DOHH2 (cell line): ENCODE data around the gene SNX5.

Experiments used
- H3F3A ChIP-seq: fragments of 200-600 bp; sonication (generic), shearing (Covaris generic); 2 replicates; pipeline ENCODE4 v1.6.0; 2016; ENCODE audit warnings: antibody characterized with exemption, mild to moderate bottlenecking; ENCODE audit not compliant: control insufficient read depth, insufficient read depth
- H3K27ac ChIP-seq: fragments of 200-600 bp; sonication (generic); 2 replicates; pipeline ENCODE4 v1.5.1; 2014; ENCODE audit warnings: low read depth, mild to moderate bottlenecking, low read length, moderate library complexity
- H3K27me3 ChIP-seq: fragments of 200-600 bp; sonication (generic); 2 replicates; pipeline ENCODE4 v1.6.1; 2014; ENCODE audit warnings: mild to moderate bottlenecking, low read length, mixed read lengths; ENCODE audit not compliant: control insufficient read depth
- H3K36me3 ChIP-seq: fragments of 200-600 bp; sonication (generic); 2 replicates; pipeline ENCODE4 v1.6.1; 2014; ENCODE audit warnings: mild to moderate bottlenecking, low read length, moderate library complexity, mixed read lengths; ENCODE audit not compliant: control insufficient read depth
- H3K4me1 ChIP-seq: fragments of 200-600 bp; sonication (generic); 2 replicates; pipeline ENCODE4 v1.6.1; 2014; ENCODE audit warnings: mild to moderate bottlenecking, low read length, mixed read lengths; ENCODE audit not compliant: control insufficient read depth
- H3K4me2 ChIP-seq: fragments of 200-600 bp; sonication (generic); 2 replicates; pipeline ENCODE4 v1.6.0; 2014; ENCODE audit warnings: mild to moderate bottlenecking, low read length, moderate library complexity
- H3K4me3 ChIP-seq: fragments of 200-600 bp; sonication (generic); 2 replicates; pipeline ENCODE4 v1.5.1; 2014; ENCODE audit warnings: mild to moderate bottlenecking, low read length, mixed read lengths
- H3K79me2 ChIP-seq: fragments of 200-600 bp; sonication (generic); 2 replicates; pipeline ENCODE4 v1.6.1; 2014; ENCODE audit warnings: mild to moderate bottlenecking, low read length, mixed read lengths; ENCODE audit not compliant: control insufficient read depth
- H3K9me2 ChIP-seq: fragments of 200-600 bp; sonication (generic); replicated peaks from 2 replicates; pipeline ENCODE4 v1.6.1; 2014; ENCODE audit warnings: mild to moderate bottlenecking, low read length, mixed read lengths; ENCODE audit not compliant: control insufficient read depth
- H3K9me3 ChIP-seq: fragments of 200-600 bp; sonication (generic); 2 replicates; pipeline ENCODE4 v1.6.1; 2014; ENCODE audit warnings: antibody characterized with exemption, low read length, mixed read lengths; ENCODE audit not compliant: control insufficient read depth, insufficient read depth
- H4K20me1 ChIP-seq: fragments of 200-600 bp; sonication (generic); 2 replicates; pipeline ENCODE4 v1.6.0; 2014; ENCODE audit warnings: low read depth, mild to moderate bottlenecking, antibody characterized with exemption, low read length, moderate library complexity; ENCODE audit not compliant: control insufficient read depth, insufficient read depth
- CTCF ChIP-seq: fragments of 200-600 bp; sonication (generic); IDR thresholded peaks from one replicate; pipeline ENCODE4 v1.5.1; 2014; ENCODE audit warnings: antibody characterized with exemption, mild to moderate bottlenecking, low read depth, low read length; ENCODE audit not compliant: poor library complexity, severe bottlenecking
- EZH2phosphoT487 ChIP-seq: fragments of 200-600 bp; sonication (generic); IDR thresholded peaks from 2 replicates; pipeline ENCODE4 v1.6.1; 2017; ENCODE audit warnings: borderline replicate concordance, mild to moderate bottlenecking, antibody characterized with exemption, low read length, moderate library complexity, mixed read lengths

SNX5 gene

GRCh38 chr20:17938871-17939619 is 29.5 kb downstream of the SNX5 start:
- Histone ChIP-seq H3K4me3 (0 out of 2 replicates have a peak overlapping the region, but pooled peaks have one; percentile 0), H3K27ac (peak overlapping the region; percentile 50), H3K9me2 (no peaks in the 10 kb centered on the region), H3K27me3 (no peaks in the 10 kb centered on the region), H3K4me2 (peak overlapping the region; percentile 25), H3K4me1 (peaks cover 60% of the 10 kb centered on the region), H3K79me2 (peaks cover 14% of the 10 kb centered on the region), H4K20me1 (peaks cover 10% of the 10 kb centered on the region; the same call in 1 of the 2 replicates), H3K9me3 (no peaks in the 10 kb centered on the region), H3F3A (peaks cover 59% of the 10 kb centered on the region), H3K36me3 (peaks cover 38% of the 10 kb centered on the region)
- TF ChIP-seq EZH2phosphoT487 (no peak), CTCF (peak; percentile 94)

- no peaks in the 10 kb centered on the region for H3K9me3 ChIP-seq
- no peak overlapping the region for H3K27ac ChIP-seq
- peaks cover 40% of the 10 kb centered on the region for H3K4me1 ChIP-seq
- no peak for TF ChIP-seq CTCF
- TF ChIP-seq EZH2phosphoT487: no peak
- peaks cover 18% of the 10 kb centered on the region for H3K36me3 ChIP-seq
- H3K27me3 ChIP-seq: no peaks in the 10 kb centered on the region
- H3F3A ChIP-seq: peaks cover 39% of the 10 kb centered on the region
- no peaks in the 10 kb centered on the region for H3K79me2 ChIP-seq
- H4K20me1 ChIP-seq: no peaks in the 10 kb centered on the region
- no peaks in the 10 kb centered on the region for H3K9me2 ChIP-seq
- no peak overlapping the region for H3K4me2 ChIP-seq
- H3K4me3 ChIP-seq: no peak overlapping the region
These were observed 31.5 kb downstream of the SNX5 start for GRCh38 chr20:17936761-17937732.

- peaks cover 33% of the 10 kb centered on the region for H3K4me1 ChIP-seq
- no peak overlapping the region for H3K27ac ChIP-seq
- no peak overlapping the region for H3K4me2 ChIP-seq
- H3F3A ChIP-seq: peaks cover 31% of the 10 kb centered on the region
- no peaks in the 10 kb centered on the region for H4K20me1 ChIP-seq
- H3K36me3 ChIP-seq: peaks cover 11% of the 10 kb centered on the region
- TF ChIP-seq CTCF: no peak
- no peak for TF ChIP-seq EZH2phosphoT487
- H3K4me3 ChIP-seq: no peak overlapping the region
- H3K9me2 ChIP-seq: no peaks in the 10 kb centered on the region
- H3K9me3 ChIP-seq: no peaks in the 10 kb centered on the region
- no peaks in the 10 kb centered on the region for H3K27me3 ChIP-seq
- no peaks in the 10 kb centered on the region for H3K79me2 ChIP-seq
These were observed 32.3 kb downstream of the SNX5 start for GRCh38 chr20:17936286-17936760.
